GM21619 (cell line): ENCODE data around the gene FAM169A.
"Not testable (repeated sequence)": the region's sequence is repeated elsewhere in the genome, so short reads cannot be mapped to it uniquely, and the experiment has no call there.

Experiments
- ATAC-seq: cut with Tn5 transposase; IDR thresholded peaks from one replicate; pipeline ENCODE4 v1.9.1; 2021; ENCODE audit not compliant: unreplicated experiment

FAM169A gene, protein sequence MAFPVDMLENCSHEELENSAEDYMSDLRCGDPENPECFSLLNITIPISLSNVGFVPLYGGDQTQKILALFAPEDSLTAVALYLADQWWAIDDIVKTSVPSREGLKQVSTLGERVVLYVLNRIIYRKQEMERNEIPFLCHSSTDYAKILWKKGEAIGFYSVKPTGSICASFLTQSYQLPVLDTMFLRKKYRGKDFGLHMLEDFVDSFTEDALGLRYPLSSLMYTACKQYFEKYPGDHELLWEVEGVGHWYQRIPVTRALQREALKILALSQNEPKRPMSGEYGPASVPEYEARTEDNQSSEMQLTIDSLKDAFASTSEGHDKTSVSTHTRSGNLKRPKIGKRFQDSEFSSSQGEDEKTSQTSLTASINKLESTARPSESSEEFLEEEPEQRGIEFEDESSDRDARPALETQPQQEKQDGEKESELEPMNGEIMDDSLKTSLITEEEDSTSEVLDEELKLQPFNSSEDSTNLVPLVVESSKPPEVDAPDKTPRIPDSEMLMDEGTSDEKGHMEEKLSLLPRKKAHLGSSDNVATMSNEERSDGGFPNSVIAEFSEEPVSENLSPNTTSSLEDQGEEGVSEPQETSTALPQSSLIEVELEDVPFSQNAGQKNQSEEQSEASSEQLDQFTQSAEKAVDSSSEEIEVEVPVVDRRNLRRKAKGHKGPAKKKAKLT

DNA sequence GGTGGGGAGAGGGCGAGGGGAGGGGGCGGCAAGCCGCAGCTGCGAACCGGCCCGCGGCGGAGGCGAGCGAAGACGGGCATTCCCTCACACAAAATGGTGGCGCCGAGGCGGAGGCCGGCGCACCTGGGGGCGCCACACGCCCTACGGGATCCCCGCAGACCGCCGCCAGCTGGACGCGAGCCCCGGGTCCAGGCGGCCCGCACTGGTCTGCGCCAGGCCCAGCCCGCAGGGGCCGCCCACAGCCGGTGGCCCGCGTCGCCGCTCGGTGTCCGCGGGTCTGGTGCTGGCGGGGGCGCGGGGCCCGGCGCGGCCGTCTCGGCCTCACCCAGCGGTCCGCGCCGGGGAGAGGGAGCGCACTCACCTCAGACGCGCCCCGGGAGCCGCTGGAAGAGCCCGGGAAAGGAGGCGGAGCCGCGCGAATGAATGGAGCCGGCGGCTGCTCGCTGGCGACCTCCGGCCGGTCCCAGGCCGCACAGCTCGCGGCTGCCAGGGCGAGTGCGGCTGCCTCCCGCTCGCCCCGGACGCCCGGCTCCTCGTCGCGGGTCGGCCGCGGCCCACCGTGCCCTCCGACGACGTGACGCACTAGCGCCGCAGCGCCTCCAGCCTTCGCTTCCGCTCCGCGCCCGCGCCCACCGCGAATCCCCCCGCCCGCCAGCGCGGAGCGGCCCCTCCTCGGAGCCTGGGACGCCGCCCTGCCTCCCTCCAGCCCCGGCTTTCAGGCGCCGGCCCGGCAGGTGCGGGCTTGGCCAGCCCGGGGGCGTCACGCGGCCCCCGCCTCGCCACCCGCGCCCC, at the start of gene FAM169A:
Gene FAM169A, minus strand, starts transcription at position 584 of the 792 bp plus-strand sequence. CDS start 24,711 bp downstream, outside the sequence.
- ATAC-seq = peak; percentile 43

DNA sequence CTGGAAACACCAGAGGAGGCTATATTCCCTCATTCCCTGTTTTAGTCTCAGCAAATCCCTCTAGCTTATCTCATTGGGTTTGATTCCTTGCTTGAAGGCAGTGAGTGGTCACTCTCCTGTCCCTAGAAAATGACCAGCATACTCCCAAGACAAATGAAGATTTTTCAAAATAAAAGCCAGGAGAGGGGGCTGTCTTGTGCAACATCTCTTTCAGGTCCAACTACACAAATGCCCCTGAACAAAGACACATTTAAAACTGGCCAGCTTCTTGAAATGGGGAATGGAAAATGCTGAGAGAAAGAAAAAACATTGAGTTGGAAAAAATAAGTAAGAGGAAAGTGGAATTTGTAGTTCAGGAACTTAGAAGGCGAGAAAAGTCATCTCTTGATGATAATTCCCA, 49.3 kb upstream of the FAM169A start:
- ATAC-seq = no peak

DNA sequence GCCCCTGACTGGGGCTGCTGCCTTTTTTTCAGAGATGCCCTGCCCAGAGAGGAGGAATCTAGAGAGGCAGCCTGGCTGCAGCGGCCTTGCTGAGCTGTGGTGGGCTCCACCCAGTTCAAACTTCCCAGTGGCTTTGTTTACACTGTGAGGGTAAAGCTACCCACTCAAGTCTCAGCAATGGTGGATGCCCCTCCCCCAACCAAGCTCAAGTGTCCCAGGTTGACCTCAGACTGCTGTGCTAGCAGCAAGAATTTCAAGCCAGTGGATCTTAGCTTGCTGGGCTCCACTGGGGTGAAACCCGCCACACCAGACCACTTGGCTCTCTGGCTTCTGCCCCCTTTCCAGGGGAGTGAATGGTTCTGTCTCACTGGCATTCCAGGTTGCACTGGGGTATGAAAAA, 45.2 kb upstream of the FAM169A start:
- ATAC-seq = not testable (repeated sequence)

DNA sequence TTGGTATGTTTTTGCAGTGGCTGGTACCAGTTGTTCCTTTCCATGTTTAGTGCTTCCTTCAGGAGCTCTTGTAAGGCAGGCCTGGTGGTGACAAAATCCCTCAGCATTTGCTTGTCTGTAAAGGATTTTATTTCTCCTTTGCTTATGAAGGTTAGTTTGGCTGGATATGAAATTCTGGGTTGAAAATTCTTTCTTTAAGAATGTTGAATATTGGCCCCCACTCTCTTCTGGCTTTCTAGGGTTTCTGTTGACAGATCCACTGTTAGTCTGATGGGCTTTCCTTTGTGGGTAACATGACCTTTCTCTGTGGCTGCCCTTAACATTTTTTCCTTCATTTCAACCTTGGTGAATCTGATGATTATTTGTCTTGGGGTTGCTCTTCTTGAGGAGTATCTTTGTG, 43.7 kb upstream of the FAM169A start:
- ATAC-seq = not testable (repeated sequence)

DNA sequence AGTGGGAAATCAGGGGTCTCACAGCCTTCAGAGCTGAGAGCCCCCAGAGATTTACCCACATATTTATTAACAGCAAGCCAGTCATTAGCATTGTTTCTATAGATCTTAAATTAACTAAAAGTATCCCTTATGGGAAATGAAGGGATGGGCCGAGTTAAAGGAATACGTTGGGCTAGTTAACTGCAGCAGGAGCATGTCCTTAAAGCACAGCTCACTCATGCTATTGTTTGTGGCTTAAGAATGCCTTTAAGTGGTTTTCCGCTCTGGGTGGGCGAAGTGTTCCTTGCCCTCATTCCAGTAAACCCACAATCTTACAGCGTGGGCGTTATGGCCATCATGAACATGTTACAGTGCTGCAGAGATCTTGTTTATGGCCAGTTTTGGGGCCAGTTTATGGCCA, 42.0 kb upstream of the FAM169A start:
- ATAC-seq = not testable (repeated sequence)

DNA sequence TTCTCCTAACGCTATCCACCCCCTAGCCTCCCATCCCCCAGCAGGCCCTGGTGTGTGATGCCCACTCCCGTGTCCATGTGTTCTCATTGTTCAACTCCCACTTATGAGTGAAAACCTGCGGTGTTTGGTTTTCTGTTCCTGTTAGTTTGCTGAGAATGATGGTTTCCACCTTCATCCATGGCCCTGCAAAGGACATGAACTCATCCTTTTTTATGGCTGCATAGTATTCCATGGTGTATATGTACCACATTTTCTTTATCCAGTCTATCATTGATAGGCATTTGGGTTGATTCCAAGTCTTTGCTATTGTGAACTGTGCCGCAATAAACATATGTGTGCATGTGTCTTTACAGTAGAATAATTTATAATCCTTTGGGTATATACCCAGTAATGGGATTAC, 38.5 kb upstream of the FAM169A start:
- ATAC-seq = not testable (repeated sequence)

DNA sequence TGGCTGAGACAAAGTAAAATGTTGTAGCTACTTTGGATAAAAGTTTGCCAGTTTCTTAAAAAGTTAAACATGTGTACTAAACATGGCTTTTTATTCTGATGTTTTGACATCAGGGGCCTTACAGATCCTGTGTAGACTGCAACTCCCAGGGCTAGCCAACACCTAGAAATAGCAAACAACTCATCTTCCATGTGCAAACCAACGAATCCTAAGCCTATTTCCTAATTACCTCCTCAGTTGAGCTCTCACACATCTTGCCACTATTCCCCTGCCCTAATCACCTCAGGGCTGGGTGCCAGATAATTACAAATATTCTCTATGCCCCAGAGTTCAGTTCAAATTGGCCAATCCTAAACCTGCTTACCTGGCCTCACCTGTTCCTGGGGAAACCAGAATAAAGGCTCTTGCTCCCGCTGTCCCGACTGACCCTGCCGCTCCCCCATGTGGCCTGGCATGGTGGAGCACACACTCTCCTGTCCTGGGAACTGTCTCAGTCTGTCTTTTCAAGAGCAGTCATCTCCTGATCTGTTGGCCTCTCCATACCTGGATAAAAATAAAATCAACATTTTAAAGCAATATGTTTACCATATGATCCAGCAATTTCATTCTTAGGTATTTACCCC, 37.1 kb upstream of the FAM169A start:
- no peak for ATAC-seq

DNA sequence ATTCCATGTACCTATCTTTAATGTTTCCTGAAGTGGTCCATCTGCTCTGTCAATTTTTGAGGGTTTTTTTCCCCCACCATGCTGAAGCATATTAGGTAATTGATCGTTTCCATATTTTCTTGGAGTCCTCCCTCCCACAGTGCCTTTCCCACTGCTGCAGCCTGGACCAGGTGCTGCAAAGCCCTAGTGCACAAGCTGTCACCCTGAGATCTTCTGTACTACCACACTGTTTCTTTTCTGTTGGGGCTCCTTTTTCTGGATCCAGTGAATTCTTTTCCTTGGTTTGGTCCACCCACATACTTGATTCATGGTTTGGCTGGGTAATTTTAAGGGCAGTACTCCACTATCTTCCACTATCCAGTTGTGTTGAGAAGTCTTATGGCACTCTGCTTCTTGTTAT, 30.9 kb upstream of the FAM169A start:
- ATAC-seq = no peak

DNA sequence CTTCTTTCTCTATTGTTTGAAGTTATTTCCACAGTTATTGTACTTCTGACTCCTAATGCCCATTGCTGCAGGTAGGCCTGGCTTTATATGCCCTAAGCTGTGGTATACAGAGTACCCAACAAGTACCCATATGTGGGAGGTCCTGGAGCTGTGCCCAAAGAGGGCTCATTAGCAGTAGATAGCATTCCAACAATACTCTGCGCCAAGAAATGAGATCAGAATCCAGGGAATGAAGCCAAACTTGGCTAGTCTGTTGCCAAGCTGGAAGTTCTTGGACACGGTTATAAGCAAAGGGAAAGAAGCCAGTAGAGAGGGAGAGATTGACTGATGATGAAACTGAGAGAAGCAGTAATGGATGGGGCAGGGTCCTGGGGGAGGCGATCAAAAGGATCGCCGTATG, 29.7 kb upstream of the FAM169A start:
- ATAC-seq = no peak

DNA sequence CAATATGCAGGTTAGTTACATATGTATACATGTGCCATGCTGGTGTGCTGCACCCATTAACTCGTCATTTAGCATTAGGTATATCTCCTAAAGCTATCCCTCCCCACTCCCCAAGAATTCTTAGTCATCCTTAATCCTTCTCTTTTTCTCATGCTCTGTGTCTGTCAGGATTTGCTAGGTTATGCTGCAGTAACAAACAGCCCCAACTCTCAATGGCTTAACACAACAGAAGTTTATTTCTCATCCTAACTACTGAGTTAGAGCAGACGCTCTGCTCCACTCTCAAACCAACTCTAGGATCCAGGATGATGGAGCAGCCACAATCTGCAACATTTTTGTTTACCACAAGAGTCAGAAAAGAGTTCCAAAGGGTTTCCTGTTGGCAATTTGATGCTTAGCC, 28.2 kb upstream of the FAM169A start:
- no peak for ATAC-seq

DNA sequence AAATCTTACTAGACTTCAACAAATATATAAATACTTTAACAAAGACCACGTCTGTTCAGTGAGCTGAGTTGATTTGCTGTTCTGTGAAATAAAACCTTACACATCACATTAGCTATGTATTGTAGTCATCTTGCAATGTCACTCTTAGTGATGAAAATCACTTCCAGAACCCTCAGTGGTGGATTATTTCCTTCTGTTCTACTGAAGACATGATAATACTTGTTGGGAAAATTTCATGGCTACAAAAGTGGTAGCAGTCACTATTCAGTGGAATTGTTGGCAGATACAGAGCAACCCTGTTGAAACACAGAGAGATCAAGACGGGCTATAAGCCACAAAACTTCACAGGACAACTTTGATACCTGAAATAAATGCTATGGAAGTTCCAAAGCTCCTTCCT, 26.7 kb upstream of the FAM169A start:
- no peak for ATAC-seq

DNA sequence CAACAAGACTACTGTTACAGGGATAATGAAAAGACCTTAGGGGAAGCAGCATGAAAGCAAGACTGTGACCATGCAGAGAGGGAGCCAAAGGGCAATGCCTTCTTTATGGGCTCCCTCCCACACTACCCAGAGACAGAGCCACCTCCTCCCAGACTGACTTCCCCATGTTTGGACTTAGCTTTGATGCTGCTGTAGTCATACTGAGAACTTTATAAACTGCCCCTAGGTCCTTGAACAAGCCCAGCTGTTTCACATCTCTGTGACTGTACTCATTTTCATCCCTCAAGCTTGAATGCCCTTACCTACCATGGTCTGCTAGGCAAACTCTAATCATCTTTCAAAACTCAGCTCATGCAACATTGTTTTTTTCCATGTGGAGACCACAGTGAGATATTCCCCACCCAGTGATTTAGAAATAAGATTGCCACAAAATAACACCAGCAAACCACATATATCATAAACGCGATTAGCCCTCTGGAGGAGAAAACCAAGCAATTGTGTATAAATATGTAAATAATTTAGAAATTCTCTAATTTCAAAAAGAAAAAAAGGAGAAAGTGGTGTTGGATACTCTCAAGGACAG, 23.4 kb upstream of the FAM169A start:
- ATAC-seq = peak; percentile 96

DNA sequence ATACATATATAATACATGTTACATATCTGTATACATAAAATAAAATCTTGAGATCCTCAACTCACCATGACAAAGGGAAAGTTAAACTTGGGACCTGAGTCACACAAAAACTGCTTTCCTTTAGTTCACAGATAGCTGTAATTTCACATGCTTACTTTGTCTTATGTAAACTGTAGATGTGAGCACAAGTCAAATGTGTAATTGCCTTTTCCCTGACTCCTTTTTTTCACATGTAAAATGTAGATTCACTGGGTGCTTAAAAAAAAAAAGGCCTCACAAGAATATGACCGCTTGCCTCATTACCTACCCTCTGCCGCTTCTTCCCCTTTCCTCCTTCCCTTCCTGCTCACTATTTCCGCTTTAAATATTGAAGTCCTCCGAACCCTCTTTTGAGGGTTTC, 21.9 kb upstream of the FAM169A start:
- ATAC-seq = no peak

DNA sequence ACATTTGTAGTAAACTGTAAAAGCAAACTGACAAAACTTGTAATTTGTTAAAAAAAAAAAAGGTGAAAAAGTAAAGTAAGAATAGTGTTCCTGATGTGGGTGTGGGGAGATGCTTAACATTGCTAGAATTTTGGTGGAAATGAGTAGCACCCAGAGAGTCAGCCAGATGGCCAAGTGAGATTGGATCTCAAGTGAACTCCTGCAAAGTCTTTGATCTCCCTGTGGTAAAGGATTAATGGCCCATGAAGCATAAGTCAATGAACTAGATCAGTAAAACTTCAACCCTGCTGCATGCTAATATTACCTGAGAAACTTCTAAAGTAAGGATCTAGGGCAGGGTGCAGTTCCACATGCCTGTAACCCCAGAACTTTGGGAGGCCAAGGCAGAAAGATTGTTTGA, 19.0 kb upstream of the FAM169A start:
- no peak for ATAC-seq

DNA sequence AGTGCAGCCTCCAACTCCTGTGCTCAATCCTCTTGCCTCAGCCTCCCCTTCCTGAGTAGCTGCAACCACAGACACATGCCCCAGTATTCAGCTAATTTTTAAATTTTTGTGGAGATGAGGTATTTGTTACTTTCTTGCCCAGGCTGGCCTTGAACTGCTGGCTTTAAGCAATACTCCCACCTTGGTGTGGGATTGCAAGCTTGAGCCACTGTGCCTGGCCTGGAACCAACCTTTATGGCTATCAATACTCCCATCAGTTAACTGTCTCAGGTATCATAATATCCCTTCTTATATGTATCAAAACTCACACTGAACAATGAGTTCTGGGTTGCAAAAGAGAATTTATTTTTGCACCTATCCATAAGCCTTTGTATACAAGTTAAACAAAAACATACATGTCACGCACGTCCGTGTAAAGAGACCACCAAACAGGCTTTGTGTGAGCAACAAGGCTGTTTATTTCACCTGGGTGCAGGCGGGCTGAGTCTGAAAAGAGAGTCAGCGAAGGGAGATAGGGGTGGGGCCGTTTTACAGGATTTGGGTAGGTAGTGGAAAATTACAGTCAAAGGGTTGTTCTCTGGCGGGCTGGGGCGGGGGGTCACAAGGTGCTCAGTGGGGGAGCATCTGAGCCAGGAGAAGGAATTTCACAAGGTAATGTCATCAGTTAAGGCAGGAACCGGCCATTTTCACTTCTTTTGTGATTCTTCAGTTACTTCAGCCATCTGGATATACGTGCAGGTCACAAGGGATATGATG, 16.4 kb upstream of the FAM169A start:
- ATAC-seq = not testable (repeated sequence)

DNA sequence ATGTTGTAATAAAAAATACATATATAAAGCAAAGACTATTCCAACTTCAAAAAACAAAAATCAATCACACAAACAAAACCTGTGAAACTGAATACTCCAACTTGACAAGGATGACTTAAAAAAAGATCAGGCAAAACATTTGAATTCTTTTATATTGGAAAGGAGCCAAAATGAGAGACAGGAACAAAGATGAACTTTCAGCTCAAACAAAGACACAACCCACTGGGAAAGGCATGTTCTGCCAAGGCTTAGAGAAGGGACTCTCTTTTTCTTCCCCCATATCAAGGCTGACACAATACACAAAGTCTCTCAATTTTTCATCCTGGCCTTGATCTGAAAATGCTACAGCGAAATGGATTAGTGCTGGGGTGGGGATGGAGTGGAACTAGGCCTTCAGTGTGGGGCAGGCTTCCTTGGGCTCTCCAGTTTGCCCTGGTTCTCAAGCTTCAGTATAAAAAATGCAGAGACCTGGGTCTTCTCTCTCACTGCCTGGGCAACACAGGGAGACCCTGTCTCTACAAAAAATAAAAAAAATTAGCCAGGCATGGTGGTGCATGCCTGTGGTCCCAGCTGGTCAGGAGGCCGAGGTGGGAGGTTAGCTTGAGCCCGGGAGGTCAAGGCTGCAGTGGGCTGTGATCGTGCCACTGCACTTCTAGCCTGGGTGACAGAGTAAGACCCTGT, 11.6 kb upstream of the FAM169A start:
- ATAC-seq = no peak

DNA sequence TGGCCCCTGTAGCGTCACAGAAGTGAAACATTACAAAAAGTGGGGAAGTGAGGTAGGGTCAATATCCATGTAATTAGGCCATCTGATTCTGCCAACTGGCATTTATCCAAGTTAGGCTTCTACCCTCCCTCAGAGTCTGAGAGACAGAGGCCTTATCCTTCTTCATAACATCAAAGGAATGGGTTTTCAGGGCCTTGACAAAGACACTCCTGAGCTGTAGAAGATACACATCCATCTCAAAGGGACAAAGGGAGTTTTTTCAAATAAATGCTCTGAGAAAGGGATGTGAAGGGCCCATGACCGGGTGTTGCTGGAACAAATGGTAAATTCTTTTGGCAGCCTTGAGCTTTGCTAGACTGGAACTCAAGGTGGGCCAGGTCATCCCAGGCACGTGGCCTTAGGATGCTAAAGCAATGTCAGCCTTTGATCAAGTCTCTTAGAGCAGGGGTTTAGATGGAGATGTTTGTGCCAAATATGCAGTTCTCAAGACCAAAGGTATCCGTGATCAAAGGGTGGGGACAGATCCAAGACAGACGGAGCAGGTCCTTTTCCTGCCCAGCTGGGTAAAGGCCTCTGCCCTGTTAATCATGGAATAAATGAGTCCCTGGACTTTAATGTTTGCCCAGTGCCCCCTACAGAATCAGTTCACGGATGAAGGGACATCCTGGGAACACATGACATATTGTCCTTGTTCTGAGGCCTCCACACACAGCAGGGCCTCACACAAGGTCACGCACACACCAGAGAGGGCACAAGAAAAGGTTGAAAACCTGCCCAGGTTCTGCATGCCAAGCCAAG, 10.0 kb upstream of the FAM169A start:
- ATAC-seq = no peak

DNA sequence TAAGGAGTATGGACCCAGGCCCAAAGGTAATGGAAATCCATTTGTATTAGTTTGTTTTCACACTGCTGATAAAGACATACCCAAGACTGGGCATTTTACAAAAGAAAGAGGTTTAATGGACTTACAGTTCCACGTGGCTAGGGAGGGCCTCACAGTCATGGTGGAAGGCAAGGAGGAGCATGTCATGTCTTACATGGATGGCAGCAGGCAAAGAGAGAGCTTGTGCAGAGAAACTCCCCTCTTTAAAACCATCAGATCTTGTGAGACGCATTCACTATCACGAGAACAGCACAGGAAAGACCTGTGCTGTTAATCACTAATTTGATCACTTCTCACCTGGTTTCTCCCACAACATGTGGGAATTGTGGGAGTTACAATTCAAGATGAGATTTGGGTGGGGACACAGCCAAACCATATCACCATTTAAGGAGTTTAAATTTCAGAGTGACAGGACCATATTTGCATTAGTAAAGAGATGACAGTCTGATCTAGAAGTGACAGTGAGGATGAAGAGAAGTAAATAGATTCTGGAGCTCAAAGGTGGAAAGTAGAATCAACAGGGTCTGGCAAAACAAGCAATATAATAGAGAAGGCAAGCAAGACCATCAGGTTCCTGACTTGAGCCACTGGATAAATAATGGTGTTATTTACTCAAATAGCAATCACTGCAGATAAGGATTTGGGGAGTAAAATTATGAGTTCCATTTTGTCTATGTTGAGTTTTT, 7.5 kb upstream of the FAM169A start:
- no peak for ATAC-seq
